ENCODE data around the gene RNF135. TPM values are rescaled to one million over a fixed set of nuclear protein-coding genes. Genes with fewer than 3 reads are reported as not detected.

Gene RNF135
- total RNA-seq, result 1 to 10 TPM; 6.7 to 8.9 TPM

GRCh38 chr17:30970831-30971567 lies at the start of gene RNF135:
RNF135 (plus strand) TSS chr17:30971039; CDS start chr17:30971074, 35 bp downstream.

GRCh38 chr17:30921544-30922196 lies 49.2 kb upstream of the RNF135 start, which contains the start of gene ADAP2:
ADAP2 (plus strand) TSS chr17:30921945; CDS start chr17:30922015, 70 bp downstream.

Small RNAs within 50 kb of the gene (small RNA-seq; reads per million reads assigned to genes)
- gene AC138207.3, result 0 to 0.04 reads per million in 2 donors
- 0 reads per million in 2 donors for gene RN7SL138P

Other genes starting within 250 kb of the RNF135 start
- 1 to 10 TPM; 6.9 to 9.3 TPM for gene CRLF3, start 146.3 kb upstream of the RNF135 start, total RNA-seq
- 1 to 10 TPM; 3.1 to 6.0 TPM for gene ATAD5, start 139.1 kb upstream of the RNF135 start, total RNA-seq
- gene TEFM, start 64.8 kb upstream of the RNF135 start, total RNA-seq, result 10 to 100 TPM; 10.3 to 11.3 TPM
- gene ADAP2, start 49.1 kb upstream of the RNF135 start, total RNA-seq, result 1 to 10 TPM in 1 of 2 donors, under 1 TPM in 1; under 0.01 to 1.7 TPM
- 10 to 100 TPM; 47.8 to 56.9 TPM for gene NF1, start 123.9 kb downstream of the RNF135 start, total RNA-seq